K562 (cell line): ENCODE data around the gene PBX1. TPM values are rescaled to one million over a fixed set of nuclear protein-coding genes. Genes with fewer than 3 reads are reported as not detected.

Source experiments
- ATAC-seq: fragments of 200-7000 bp; cut with Tn5 transposase; 3 replicates; pipeline ENCODE4 v1.9.1; 2020; ENCODE audit warnings: moderate library complexity
- BruUV-seq: library from RNA; stranded (reverse); fragments of 400-500 nt; replicated peaks from 2 replicates; lab custom pipeline; 2021; lab: Mats Ljungman, UMichigan
- CTCF ChIA-PET: fragments of 300-600 bp; formaldehyde crosslinking; extraction: SDS; loops from one replicate; lab custom pipeline; 2021; ENCODE audit warnings: low intra/inter-chr PET ratio; lab: Yijun Ruan, JAX
- POLR2A ChIA-PET: fragments of 300-600, 350-650 bp; sonication (Branson Sonifier 250); formaldehyde crosslinking; extraction: SDS; loops from one replicate; lab custom pipeline; 2021; ENCODE audit warnings: antibody characterized with exemption, inconsistent platforms; lab: Yijun Ruan, JAX
- DNase-seq, 4 experiments: peaks; one replicate each; pipeline versions ENCODE4 v3.0.0 to v3.0.0-alpha.2; 2011 to 2018; ENCODE audit warnings: low spot score in 3 of 4, mixed read lengths in 3 of 4; ENCODE audit errors: extremely low read depth in 1 of 4
- FAIRE-seq: peaks from 2 replicates; lab custom pipeline; 2011; peaks lifted over from hg19 to GRCh38; lab: Jason Lieb, UNC
- H2AFZ ChIP-seq: 2 replicates; pipeline ENCODE4 v1.6.0; 2011; ENCODE audit warnings: low read depth, low read length, control low read depth, inconsistent platforms
- H3K27ac ChIP-seq: fragments of 200-600 bp; 3 replicates; pipeline ENCODE4 v1.8.0; 2011; ENCODE audit warnings: low read depth, mild to moderate bottlenecking, control low read depth, inconsistent platforms, low read length, moderate library complexity, mixed read lengths; ENCODE audit errors: extremely low read depth
- H3K27me3 ChIP-seq, 2 experiments: fragments of 300-600 bp in 1 of 2; 2 replicates in 1 of 2; 3 replicates in 1 of 2; pipeline versions ENCODE4 v1.6.0 to v1.8.0; 2011; ENCODE audit warnings: inconsistent platforms in 2 of 2, low read length in 2 of 2, mild to moderate bottlenecking in 1 of 2, mixed read lengths in 1 of 2, moderate library complexity in 1 of 2; ENCODE audit not compliant: control insufficient read depth in 2 of 2, insufficient read depth in 2 of 2
- H3K36me3 ChIP-seq: fragments of 300-600 bp; 3 replicates; pipeline ENCODE4 v1.8.0; 2011; ENCODE audit warnings: mild to moderate bottlenecking, low read length, inconsistent platforms; ENCODE audit not compliant: control insufficient read depth, insufficient read depth
- H3K4me1 ChIP-seq, 2 experiments: fragments of 200-600 bp in 1 of 2; replicated peaks in 1 of 2; 2 replicates in 1 of 2; 3 replicates in 1 of 2; pipeline versions ENCODE4 v1.5.1 to v1.8.0; 2011; ENCODE audit warnings: inconsistent platforms in 2 of 2, low read length in 2 of 2, mild to moderate bottlenecking in 1 of 2, mixed read lengths in 1 of 2, moderate library complexity in 1 of 2; ENCODE audit not compliant: control insufficient read depth in 2 of 2, insufficient read depth in 2 of 2
- H3K4me2 ChIP-seq: 2 replicates; pipeline ENCODE4 v1.6.1; 2011; ENCODE audit warnings: low read length, control low read depth, inconsistent platforms, mixed read lengths; ENCODE audit not compliant: insufficient read depth
- H3K4me3 ChIP-seq: fragments of 200-600 bp; sonication (generic), shearing (Covaris generic); 2 replicates; pipeline ENCODE4 v1.5.1; 2016; ENCODE audit warnings: control low read depth, inconsistent platforms
- H3K79me2 ChIP-seq: fragments of 200-600 bp; 3 replicates; pipeline ENCODE4 v1.8.0; 2011; ENCODE audit warnings: low read length, inconsistent platforms; ENCODE audit not compliant: control insufficient read depth, insufficient read depth
- H3K9ac ChIP-seq, 2 experiments: 2 replicates each; pipeline versions ENCODE4 v1.6.0 to v1.6.1; 2011; ENCODE audit warnings: low read depth in 2 of 2, low read length in 2 of 2, control low read depth in 1 of 2, inconsistent platforms in 1 of 2, mild to moderate bottlenecking in 1 of 2, mixed read lengths in 1 of 2; ENCODE audit not compliant: insufficient read depth in 1 of 2
- H3K9me1 ChIP-seq: one replicate; pipeline ENCODE4 v1.6.0; 2011; ENCODE audit warnings: inconsistent platforms, mild to moderate bottlenecking, low read length, moderate library complexity; ENCODE audit not compliant: control insufficient read depth, insufficient read depth
- H3K9me3 ChIP-seq: replicated peaks from 2 replicates; pipeline ENCODE4 v1.5.1; 2011; ENCODE audit warnings: low read depth, low read length, inconsistent platforms; ENCODE audit not compliant: control insufficient read depth, insufficient read depth
- H4K20me1 ChIP-seq: replicated peaks from 2 replicates; pipeline ENCODE4 v1.6.1; 2011; ENCODE audit warnings: low read length, inconsistent platforms, mixed read lengths; ENCODE audit not compliant: control insufficient read depth, insufficient read depth
- CSDE1 ChIP-seq, 2 experiments: fragments of 450-650 bp; IDR thresholded peaks; 2 replicates each; pipeline ENCODE4 v1.6.1; 2016; ENCODE audit warnings: mild to moderate bottlenecking in 1 of 2
- CTBP1 ChIP-seq: fragments of 450-650 bp; IDR thresholded peaks from 2 replicates; pipeline ENCODE4 v1.6.1; 2016; ENCODE audit warnings: borderline replicate concordance
- FUS ChIP-seq: fragments of 200-400 bp; formaldehyde crosslinking; optimal IDR thresholded peaks from 2 replicates; pipeline ENCODE3; 2017; ENCODE audit warnings: low read depth, low read length
- GTF2F1 ChIP-seq: IDR thresholded peaks from 2 replicates; pipeline ENCODE4 v1.6.1; 2011; ENCODE audit warnings: low read depth, low read length, improper control_type of control experiment
- SAFB2 ChIP-seq: fragments of 200-400 bp; formaldehyde crosslinking; IDR thresholded peaks from 2 replicates; pipeline ENCODE4 v1.6.1; 2018; ENCODE audit warnings: borderline replicate concordance, low read length, low read depth, moderate library complexity; ENCODE audit not compliant: severe bottlenecking
- TAF1 ChIP-seq: IDR thresholded peaks from 2 replicates; pipeline ENCODE4 v1.6.1; 2011; ENCODE audit warnings: mild to moderate bottlenecking, low read length, moderate library complexity; ENCODE audit not compliant: insufficient read depth, control insufficient read depth, severe bottlenecking; ENCODE audit errors: extremely low read depth
- ZNF699 ChIP-seq: fragments of 250-450 bp; sonication (Bioruptor Pico); IDR thresholded peaks from 2 replicates; pipeline ENCODE4 v1.8.0; 2021; ENCODE audit warnings: mild to moderate bottlenecking, moderate library complexity; ENCODE audit not compliant: insufficient replicate concordance
- WGBS: fragments of 100-300 bp; shearing (Covaris generic); methylation state at CpG from one replicate; pipeline ENCODE4 v1.1.6; 2016; ENCODE audit warnings: low coverage, mixed read lengths; ENCODE audit not compliant: insufficient coverage; ENCODE audit errors: missing lambda C conversion rate; 5-methylcytosine and 5-hydroxymethylcytosine counted together
- in situ Hi-C: fragments of 300-500 bp; cut with MboI; formaldehyde crosslinking; loops from 4 replicates; pipeline ENCODE4 v1.15.0; 2018; ENCODE audit warnings: inconsistent platforms, mixed read lengths
- intact Hi-C: fragments of 100-400 bp; cut with micrococcal nuclease; formaldehyde crosslinking; loops from 2 replicates; pipeline ENCODE4 v1.14.2; 2022
- polyA plus RNA-seq, 8 experiments: library from polyadenylated mRNA; depleted of rRNA in 4 of 8; stranded (reverse) in 5 of 8; unstranded in 3 of 8; fragments of >200 nt; fragmentation: Nextera tagmentation in 2 of 8; fragmentation: Illumina TruSeq in 1 of 8; extraction: Ambion mirVana in 2 of 8; extraction: Trizol in 1 of 8; gene quantifications; 2 replicates each; pipeline versions ENCODE4 v1.2.1 to v1.2.3, GENCODE V29; 2011 to 2014; ENCODE audit warnings: inconsistent platforms in 1 of 8, missing spikeins in 1 of 8
- total RNA-seq, 7 experiments: library from RNA; depleted of rRNA in 6 of 7; stranded (reverse); fragments of >200 nt in 6 of 7; fragmentation: Illumina TruSeq in 2 of 7; extraction: Trizol in 2 of 7; gene quantifications; 2 replicates each; pipeline versions ENCODE4 v1.2.1 to v1.2.3, GENCODE V29; 2011 to 2021; ENCODE audit warnings: low replicate concordance in 1 of 7
- TF ChIP-seq, protein P1 (sequence below), 2 experiments: IDR thresholded peaks in 1 of 2; conservative IDR thresholded peaks in 1 of 2; 2 replicates each; pipeline ENCODE4 v1.6.1; 2016; ENCODE audit warnings: low read depth in 2 of 2, mild to moderate bottlenecking in 1 of 2, missing compliant biosample characterization in 1 of 2, missing genetic modification characterization in 1 of 2, moderate library complexity in 1 of 2
- TF ChIP-seq, protein P2 (sequence below), 2 experiments: fragments of 150-350 bp in 1 of 2; IDR thresholded peaks; 2 replicates each; pipeline ENCODE4 v1.6.1; 2012 to 2016; ENCODE audit warnings: low read depth in 2 of 2, low read length in 2 of 2, mild to moderate bottlenecking in 1 of 2, moderate library complexity in 1 of 2
- TF ChIP-seq, protein P3 (sequence below): fragments of 250-450 bp; sonication (Bioruptor Pico); IDR thresholded peaks from 2 replicates; pipeline ENCODE4 v1.4.0; 2020; ENCODE audit warnings: mild to moderate bottlenecking, moderate library complexity
- TF ChIP-seq, protein P4 (sequence below), 3 experiments: IDR thresholded peaks in 2 of 3; conservative IDR thresholded peaks in 1 of 3; 2 replicates each; pipeline ENCODE4 v1.5.1; 2011 to 2012; ENCODE audit warnings: low read length in 3 of 3, mild to moderate bottlenecking in 3 of 3, control low read depth in 2 of 3, improper control_type of control experiment in 1 of 3, inconsistent platforms in 1 of 3, low read depth in 1 of 3, mixed read lengths in 1 of 3, moderate library complexity in 1 of 3; ENCODE audit not compliant: insufficient read depth in 2 of 3

PBX1 gene
- total and polyA plus RNA-seq, 9 of the 15 experiments (the other 6 are each of a cell fraction or from before 2014, with no cell fraction given), result 0.03 to 0.62 (median 0.17) TPM

DNA sequence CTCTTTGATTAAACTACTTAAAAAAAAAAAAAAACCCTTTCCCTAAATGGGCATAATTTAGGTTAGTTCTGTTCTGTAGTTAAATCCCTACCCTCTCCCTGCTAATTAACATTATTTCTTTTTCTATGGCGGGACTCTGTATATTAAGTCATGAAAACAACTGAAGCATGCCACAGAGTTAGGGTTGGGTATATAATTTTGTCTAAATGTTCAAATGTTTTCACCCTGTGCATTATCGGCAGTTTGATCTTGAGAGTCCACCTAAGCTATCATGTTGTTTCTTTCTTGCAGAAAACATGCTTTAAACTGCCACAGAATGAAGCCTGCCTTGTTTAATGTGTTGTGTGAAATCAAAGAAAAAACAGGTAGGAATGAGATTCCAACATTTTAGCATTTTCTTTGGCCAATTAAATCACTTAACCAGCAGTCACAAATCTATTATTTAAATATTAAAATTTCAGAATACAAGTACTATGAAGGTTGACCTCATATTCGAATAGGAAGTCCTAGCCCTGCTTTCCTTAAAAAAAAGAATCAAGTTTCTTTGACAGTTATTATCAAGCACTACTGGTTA, 4.0 kb downstream of the PBX1 start:
- intact Hi-C loops, result no loop called here
- Histone ChIP-seq H3K27me3 (no peaks in the 10 kb centered on the region), H3K79me2 (no peaks in the 10 kb centered on the region), H4K20me1 (no peaks in the 10 kb centered on the region), H3K9me3 (no peaks in the 10 kb centered on the region), H3K9ac (no peak overlapping the region), H3K4me1 (no peaks in the 10 kb centered on the region; a peak in 1 of 5 replicates), H3K9me1 (no peaks in the 10 kb centered on the region), H2AFZ (no peak overlapping the region), H3K36me3 (no peaks in the 10 kb centered on the region), H3K27ac (no peak overlapping the region), H3K4me2 (no peak overlapping the region), H3K4me3 (no peak overlapping the region)
- CTCF ChIA-PET, result no interaction called here
- POLR2A ChIA-PET, result no interaction called here
- 2% methylated on average over 3 of the region's 3 CpGs for WGBS
- no peak for DNase-seq
- FAIRE-seq, result no peak
- in situ Hi-C loops, result no loop called here
- no peak for ATAC-seq
- no TSS peak for BruUV-seq
- TF ChIP-seq CTBP1 (no peak), ZNF699 (CRISPR knock-in tag) (no peak), TAF1 (no peak), CSDE1 (IDR thresholded peaks at IDR 0.05) (no peak), SAFB2 (no peak), GTF2F1 (no peak), FUS (no peak)
- TF ChIP-seq, protein P1, sequence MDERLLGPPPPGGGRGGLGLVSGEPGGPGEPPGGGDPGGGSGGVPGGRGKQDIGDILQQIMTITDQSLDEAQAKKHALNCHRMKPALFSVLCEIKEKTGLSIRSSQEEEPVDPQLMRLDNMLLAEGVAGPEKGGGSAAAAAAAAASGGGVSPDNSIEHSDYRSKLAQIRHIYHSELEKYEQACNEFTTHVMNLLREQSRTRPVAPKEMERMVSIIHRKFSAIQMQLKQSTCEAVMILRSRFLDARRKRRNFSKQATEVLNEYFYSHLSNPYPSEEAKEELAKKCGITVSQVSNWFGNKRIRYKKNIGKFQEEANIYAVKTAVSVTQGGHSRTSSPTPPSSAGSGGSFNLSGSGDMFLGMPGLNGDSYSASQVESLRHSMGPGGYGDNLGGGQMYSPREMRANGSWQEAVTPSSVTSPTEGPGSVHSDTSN (CRISPR knock-in tag; IDR thresholded peaks at IDR 0.05; ENCODE audit: low read depth), result no peak
- TF ChIP-seq, protein P1 (tag; conservative IDR thresholded peaks at IDR 0.05; ENCODE audit: low read depth), result no peak
- TF ChIP-seq, protein P2, sequence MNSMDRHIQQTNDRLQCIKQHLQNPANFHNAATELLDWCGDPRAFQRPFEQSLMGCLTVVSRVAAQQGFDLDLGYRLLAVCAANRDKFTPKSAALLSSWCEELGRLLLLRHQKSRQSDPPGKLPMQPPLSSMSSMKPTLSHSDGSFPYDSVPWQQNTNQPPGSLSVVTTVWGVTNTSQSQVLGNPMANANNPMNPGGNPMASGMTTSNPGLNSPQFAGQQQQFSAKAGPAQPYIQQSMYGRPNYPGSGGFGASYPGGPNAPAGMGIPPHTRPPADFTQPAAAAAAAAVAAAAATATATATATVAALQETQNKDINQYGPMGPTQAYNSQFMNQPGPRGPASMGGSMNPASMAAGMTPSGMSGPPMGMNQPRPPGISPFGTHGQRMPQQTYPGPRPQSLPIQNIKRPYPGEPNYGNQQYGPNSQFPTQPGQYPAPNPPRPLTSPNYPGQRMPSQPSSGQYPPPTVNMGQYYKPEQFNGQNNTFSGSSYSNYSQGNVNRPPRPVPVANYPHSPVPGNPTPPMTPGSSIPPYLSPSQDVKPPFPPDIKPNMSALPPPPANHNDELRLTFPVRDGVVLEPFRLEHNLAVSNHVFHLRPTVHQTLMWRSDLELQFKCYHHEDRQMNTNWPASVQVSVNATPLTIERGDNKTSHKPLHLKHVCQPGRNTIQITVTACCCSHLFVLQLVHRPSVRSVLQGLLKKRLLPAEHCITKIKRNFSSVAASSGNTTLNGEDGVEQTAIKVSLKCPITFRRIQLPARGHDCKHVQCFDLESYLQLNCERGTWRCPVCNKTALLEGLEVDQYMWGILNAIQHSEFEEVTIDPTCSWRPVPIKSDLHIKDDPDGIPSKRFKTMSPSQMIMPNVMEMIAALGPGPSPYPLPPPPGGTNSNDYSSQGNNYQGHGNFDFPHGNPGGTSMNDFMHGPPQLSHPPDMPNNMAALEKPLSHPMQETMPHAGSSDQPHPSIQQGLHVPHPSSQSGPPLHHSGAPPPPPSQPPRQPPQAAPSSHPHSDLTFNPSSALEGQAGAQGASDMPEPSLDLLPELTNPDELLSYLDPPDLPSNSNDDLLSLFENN (IDR thresholded peaks at IDR 0.05; ENCODE audit: low read depth in 2 of 2, low read length in 2 of 2), result no peak
- TF ChIP-seq, protein P3, sequence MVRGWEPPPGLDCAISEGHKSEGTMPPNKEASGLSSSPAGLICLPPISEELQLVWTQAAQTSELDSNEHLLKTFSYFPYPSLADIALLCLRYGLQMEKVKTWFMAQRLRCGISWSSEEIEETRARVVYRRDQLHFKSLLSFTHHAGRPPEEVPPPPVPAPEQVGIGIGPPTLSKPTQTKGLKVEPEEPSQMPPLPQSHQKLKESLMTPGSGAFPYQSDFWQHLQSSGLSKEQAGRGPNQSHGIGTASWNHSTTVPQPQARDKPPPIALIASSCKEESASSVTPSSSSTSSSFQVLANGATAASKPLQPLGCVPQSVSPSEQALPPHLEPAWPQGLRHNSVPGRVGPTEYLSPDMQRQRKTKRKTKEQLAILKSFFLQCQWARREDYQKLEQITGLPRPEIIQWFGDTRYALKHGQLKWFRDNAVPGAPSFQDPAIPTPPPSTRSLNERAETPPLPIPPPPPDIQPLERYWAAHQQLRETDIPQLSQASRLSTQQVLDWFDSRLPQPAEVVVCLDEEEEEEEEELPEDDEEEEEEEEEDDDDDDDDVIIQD (CRISPR knock-in tag), result no peak
- TF ChIP-seq, protein P4, sequence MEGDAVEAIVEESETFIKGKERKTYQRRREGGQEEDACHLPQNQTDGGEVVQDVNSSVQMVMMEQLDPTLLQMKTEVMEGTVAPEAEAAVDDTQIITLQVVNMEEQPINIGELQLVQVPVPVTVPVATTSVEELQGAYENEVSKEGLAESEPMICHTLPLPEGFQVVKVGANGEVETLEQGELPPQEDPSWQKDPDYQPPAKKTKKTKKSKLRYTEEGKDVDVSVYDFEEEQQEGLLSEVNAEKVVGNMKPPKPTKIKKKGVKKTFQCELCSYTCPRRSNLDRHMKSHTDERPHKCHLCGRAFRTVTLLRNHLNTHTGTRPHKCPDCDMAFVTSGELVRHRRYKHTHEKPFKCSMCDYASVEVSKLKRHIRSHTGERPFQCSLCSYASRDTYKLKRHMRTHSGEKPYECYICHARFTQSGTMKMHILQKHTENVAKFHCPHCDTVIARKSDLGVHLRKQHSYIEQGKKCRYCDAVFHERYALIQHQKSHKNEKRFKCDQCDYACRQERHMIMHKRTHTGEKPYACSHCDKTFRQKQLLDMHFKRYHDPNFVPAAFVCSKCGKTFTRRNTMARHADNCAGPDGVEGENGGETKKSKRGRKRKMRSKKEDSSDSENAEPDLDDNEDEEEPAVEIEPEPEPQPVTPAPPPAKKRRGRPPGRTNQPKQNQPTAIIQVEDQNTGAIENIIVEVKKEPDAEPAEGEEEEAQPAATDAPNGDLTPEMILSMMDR (IDR thresholded peaks at IDR 0.05 in 2 of 3, conservative IDR thresholded peaks at IDR 0.05 in 1 of 3; ENCODE audit: insufficient read depth in 2 of 3, low read depth in 1 of 3, low read length in 3 of 3), result no peak
